GM18499 (cell line): ENCODE results near the gene CCDC102A.

Experiments used
- ATAC-seq: cut with Tn5 transposase; IDR thresholded peaks from one replicate; pipeline ENCODE4 v1.9.1; 2021; ENCODE audit warnings: moderate number of reproducible peaks; ENCODE audit not compliant: insufficient read depth, unreplicated experiment

Gene CCDC102A

DNA sequence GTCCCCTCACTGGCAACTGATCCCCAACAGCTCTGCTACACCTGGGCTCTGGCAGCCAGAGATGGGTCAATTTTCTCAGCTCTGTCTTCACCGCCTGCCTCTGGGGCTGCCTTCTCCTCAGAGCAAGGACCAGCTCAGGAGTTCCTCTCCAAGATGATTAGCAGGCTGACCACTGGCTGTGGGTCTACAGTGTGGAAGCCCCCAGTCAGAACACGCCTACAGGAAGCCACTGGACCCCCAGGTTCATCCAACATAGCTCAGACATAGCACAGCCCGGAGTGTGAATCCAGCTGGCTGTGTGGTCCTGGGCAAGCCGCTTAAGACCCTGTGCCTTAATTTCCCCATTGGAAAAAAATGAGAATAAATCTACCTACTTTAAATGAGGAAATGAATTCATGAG lies 55.0 kb downstream of the CCDC102A start:
- no peak for ATAC-seq

DNA sequence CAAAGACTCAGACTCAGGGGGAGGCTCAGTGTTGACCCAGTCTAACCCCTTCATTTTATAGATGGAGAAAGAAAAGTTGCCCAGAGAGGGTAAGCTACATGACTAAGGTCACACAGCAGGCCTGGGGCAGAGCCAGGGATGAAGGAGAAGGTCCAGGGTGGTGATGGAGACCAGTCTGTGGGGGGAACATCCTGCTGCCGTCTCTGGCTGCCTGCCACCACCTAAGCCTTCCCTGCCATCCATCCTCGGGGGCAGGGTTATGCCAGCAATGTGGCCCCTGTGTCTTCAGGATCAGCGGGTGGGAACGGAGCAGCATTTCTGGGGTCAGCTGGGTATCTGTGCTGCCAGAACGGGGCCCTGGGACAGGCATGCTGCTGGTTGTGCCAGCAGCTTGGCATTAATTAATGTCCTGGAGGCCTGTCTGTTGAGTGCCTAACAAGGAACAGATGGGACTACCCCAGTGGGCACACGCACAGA lies 55.6 kb downstream of the CCDC102A start:
- no peak for ATAC-seq

DNA sequence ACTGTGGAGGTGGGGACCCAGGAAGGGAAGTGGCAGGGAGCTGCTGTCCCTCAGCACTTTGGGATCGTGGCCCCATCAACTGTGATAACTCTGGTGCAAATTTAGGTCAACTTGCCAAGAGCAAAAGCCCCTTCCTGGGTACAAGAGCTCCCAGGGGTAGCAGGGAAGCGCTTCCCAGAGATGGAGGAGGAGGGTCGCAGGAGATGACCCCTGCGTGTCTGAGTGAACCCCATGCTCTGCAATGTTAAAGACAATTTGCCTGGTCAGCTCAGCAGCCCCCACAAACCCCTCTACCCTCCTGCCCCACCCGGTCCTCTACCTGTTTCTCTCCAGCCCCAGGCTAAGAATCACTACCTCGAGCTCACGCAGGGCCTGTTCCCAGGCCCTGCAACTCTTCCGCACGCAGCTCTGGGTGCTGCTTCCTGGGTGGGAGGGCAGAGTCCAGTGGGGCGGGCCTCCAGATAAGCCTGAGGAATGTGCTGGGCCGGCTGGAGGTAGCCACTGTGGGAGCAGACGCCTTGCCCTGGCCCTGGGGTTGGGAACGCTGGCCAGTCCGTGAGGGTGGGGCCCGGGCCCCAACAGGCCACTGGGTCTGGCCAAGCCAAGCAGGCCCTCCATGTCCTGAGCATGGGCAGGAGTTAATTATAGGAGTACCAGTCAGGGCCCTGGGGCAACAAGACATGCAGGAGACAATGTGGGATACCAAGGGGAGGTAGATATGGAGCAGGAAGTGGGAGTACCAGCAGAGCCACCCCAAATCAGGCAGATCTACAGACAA lies 56.2 kb downstream of the CCDC102A start:
- no peak for ATAC-seq

DNA sequence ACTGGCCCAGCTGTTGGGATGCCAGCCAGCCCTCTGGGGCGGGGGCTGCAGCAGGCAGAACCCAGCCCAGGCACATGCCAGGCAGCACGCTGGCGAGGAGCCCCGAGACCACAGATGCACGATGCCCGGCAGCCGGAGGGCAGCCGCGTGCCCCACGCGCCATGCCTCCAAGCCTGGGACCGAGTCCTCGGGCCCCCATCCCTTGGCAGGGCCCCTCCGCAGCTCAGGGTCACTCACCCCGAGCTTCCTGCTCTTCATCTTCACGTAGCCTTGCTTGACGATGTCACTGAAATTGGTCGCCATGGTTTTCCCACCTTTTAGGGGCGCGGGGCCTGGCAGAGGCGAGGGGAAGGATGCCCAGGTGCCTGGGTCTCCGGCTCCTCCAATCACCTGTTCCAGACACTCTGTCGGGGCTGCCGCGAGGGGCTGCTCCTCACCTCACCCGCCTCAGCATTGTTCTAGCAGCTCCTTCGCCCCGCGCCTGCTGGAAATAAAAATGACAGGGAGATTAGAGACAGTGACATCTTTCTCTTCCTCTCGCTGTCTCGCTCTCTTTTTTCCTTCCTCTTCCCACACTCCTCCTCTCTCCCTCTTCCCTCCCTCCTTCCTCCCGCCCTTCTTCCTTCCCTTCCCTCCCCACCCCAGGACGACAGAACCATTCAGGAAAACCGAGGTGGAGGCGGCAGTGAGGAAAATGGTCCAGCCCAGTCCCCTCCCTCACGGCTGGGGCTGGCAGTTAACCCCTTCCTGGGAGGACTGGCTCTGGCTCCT lies 57.0 kb downstream of the CCDC102A start:
- ATAC-seq, result no peak

DNA sequence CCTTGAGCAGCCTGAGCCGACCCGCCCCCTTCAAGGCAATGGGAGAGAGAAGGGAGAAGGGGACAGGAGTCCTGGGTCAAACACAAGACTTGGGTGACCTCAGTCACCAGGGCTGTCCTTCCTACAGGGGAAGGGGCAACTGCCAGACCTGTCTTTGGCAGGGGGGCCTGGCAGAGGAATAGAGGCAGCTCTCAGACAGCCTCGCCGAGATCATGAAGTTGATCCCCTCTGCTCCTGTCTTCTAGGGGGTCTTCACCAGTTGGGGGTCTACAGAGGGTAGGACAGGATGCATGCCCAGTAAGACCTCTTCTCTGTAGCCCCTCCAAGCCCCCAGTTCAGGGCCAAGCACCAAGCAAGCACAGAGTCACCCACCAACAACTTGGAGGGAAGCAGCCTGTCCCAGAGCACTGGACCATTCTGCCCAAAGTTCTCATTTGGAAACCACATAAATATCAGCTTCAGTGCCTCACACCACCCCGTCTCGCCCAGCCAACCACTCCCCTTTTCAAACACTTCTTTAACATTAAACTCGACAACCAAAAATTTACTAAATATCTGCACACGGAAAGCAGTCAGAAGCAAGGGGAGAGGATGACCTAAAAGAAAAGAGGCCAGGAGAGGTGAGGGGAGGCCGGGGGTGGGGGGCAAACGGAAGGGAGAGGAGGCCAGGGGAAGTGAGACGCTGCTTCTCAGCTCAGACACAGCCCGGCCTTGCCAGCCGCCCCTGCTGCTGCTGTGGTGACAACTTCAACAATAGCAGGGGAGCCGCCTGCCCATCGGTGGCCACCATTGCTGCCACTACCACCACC lies 57.8 kb downstream of the CCDC102A start:
- no peak for ATAC-seq

DNA sequence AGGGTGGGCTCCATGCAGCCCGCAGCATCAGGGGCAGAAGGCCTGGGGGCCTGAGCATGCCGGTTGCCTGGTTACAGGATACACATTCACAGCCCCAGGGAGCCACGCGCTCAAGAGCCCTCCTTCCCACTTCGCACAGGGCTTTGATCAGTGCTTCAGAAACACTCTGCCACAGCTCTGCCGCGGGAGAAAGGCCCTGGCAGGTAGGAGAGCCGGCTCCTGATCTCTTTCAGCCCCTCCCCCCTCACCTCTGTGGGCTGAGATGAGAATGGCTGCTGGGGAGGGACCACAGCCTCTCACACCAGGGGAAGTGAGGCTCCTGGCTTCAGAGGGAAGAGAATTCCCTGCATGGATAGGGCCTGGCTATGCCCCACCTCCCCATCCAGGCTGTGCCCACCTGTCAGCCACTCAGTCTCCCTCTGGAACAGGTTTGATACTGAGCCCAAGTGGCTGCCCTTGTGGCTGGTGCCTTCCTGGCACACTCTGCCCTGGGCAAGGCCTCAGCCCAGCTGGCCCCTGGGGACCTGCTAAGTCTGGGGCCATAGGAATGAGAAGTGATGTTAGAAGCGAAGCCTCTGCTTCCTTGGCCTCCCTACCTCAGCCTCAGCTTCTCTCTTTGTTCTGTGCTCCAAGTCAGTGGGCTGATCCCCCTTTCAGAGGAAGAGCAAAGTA lies 58.7 kb downstream of the CCDC102A start:
- no peak for ATAC-seq

DNA sequence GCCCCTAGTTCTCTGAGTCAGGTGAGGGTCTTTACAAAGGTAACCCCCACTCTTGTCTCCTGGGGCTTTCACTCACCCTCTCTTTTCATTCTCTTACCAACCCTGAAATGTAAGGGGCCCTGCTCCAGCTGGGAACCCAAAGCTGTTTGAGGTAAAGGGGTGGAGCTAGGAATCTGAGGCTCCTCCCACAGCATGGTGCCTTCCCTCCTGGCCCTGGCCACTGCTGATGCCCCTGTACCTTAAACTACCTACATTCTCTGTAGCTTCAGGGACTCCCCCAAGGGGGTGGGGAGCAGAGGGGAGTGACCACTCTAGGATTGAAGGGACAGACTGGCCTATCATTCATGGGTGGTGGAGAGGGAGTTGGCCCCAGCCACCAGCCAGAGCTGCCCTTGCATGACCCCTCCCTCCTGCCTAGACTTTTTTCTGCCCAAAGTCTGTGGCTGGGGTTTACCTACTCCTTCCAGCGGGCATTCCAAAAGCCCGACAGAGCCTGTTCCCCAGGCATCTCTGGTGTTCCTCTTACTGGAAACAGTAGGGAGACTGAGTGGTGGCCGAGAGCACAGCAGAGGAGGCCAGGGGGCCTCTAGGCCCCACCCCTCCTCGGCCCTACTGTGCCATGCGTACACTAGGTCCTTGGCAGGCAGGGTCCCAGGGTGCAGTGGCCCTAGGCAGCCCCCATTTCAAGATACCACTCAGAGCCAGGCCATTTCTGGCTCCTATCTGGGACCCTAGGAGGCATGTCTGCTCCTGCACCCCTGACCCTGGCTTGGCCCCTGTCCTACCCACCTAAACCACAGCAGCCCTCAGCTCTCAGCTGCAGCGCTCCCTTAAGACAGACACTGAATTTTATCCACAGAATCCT lies 59.6 kb downstream of the CCDC102A start:
- ATAC-seq, result no peak

DNA sequence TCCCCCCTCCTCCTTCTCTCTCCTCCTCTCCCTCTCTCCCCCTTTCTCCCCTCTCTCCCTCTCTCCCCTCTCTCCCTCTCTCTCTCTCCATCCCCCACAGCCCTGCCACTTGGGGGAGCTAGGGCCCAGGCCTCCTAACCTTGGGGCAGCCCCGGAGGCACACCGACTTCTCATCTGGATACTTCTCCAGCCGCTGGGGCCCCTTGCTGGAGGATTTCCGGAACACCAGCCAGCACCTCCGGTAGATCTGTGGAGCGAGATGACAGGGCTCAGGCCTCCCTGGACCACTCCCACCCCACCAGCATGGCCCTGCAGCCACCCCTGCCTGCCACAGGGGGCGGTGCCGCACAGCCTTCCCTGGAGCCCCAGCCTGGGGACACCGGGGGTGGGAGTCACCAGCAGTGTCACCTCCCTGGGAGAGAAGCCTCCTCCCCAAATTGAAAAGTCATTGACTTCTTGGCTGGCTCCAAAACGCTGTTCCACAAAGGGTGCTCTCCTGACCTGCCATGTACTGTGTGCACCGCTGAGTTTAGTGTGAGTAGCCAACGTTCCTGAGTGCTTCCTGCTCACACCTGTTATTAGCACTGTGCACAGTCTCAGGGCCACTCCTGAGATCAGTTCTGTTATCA lies 60.5 kb downstream of the CCDC102A start:
- peak; percentile 81 for ATAC-seq

DNA sequence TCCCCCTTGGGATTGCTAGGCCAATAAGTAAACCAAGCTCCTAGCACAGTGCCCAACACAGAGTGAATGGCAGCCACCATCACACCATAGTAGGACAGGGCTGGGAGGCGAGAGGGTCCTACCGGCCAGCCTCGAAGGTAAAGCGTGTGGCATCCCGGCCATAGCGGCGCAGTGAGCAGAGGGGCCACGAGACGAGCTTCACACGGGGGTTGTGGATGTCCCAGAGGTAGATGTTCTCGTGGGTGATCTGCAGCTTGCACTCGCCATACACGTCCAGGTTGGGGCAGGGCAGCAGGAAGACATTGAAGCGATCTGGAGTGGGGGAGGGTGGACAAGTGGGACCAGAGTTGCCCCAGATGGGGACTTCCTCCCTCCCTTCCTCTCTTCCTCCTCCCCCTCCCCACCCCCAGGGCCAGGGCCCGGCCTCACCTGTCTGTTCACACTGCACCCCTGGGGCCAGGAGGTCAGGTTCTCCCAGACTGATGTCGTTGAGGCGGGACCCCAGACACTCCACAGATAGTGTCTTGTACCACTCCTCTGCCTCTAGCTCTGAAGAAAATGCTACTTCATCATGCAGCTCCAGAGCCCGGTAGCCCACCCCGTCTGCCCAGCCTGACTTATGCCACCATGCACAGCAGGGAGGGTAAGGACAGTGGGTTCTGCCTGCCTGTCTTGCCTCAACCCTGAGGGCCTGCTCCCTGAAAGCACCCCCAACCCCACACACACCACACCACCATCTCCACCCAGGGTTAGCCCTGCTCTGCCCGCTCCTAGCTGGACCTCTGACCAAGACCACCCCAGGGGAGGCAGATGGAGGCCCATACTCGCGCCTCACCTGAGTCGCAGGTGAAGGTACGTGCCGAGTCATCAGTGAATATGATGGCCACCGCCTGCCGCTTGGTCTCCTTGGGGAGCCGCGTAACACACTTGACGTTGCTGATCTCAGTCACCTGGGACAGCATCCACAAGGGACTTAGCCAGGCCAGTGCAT lies 61.4 kb downstream of the CCDC102A start:
- no peak for ATAC-seq

DNA sequence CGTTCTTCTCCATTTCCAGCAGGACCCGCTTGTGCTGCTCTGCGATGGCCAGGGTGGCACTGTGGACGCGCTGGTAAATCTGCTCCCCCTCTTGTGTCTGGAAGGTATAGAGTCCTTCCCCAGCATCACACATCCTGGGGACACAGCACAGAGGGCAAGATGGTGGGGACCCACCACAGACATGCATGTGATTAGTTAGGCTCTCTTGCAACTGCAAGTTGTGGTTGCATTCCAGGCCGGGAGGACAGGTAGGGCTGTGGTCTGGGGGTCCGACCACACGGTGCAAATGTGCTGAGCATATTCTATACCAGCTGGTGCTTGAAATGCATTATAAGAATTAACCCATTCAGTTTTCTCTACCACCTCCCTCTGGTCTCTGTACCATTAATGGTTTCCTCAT lies 62.5 kb downstream of the CCDC102A start:
- ATAC-seq, result no peak

DNA sequence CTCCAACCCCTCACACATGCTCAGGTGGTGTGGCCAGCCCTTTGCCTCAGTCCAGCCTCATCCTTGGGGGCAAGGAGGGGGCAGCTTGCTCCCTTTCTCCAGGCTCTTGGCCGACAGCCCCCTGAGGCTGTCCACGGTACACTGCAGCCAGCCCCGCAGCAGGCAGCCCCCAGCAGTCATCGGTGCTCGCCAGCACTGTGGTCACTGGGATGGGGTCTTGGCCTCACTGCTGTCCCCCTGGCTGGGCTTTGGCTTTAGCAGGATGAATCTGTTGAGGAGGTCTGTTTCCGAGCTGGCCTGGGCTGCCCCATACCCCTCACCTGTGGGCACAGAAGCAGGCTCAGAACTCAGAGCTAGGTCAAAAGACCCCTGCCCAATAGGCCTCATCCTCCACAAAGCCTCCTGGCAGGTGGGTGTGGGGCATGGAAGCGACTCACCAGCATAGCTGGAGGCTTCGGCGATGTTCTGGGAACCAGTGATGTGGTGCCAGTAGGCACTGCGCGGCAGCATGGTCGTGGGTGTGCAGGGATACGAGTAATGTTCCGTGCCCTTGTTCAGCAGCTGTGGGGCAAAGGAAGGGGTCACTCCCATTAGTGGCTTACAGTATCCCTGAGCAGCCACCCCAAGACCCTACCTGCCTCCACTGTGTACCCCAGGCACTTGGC lies 63.1 kb downstream of the CCDC102A start:
- no peak for ATAC-seq

DNA sequence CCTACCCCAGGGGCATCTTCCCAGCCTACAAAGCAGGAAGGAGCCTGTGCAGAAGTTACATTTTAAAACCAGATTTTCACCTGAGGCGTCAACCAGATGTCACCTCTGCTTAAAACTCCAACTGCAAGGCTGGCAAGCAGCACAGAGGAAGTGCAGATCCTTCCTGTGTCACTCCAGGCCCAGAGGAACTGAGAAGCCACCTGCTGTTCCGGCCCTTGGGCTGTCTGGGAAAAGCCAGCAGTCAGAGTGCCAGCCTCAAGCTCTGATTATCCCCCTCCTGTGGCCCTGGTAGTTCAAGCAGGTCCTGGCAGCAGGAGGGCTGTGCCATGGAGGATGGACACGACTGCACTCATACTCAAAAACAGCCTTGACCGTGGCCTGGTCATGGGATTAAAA lies 63.7 kb downstream of the CCDC102A start:
- ATAC-seq, result no peak

DNA sequence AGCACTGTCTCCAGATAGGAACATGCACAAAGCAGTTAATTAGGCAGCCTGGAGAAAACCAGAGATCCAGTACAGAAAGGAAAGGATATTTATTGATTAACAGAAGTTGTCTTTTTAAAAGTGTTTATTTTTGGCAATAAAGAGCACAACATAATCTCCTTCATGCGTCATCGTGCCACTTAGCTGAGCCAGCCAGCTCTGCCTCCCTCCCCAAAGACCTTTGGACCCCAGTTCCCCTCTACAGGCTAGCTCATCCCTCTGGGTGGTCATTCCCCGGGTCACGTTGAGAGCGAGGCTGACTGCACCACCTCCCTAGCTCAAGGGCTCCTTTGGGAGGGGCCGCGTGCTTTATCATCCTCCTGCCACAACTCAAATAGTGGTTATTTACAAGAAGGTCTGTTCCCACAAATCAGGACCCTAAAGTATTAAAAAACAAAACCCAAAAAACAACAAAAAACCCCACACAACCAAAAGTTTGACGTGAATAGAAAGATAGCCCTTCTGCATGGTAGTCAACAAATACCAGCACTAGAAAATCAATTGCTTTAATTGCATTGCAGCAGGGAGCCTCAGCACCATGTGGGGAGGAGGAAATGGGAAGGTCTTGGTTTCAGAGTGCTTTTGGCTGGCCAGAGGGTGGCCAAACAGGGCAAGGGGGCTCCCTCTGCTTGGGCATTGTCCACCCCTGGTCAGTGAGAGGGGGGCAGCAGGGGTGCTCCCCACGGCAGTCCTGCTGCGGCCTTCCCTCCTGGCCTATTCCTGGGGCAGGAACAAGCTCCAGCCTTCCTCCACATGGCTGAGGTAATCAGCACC lies 64.3 kb downstream of the CCDC102A start:
- ATAC-seq, result no peak

DNA sequence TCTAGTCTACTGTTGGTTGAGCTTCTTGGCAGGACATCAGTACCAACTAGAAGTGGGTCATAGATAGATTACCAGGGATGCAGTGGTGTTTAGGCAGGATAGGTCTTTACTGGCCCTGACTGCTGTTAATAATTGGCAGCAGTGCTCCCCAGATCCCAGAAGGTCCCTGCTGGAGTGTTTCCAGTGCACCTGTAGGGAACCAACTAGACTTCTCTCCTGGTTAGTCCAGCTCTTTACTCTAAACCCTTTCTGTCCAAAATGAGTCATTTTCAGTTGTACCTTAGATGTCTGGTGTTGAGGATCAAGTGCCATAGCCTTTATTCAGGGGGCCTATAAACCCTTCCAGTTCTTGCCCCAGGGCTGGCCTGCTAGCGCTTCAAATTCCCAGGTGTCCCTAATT lies 65.2 kb downstream of the CCDC102A start:
- ATAC-seq, result no peak

DNA sequence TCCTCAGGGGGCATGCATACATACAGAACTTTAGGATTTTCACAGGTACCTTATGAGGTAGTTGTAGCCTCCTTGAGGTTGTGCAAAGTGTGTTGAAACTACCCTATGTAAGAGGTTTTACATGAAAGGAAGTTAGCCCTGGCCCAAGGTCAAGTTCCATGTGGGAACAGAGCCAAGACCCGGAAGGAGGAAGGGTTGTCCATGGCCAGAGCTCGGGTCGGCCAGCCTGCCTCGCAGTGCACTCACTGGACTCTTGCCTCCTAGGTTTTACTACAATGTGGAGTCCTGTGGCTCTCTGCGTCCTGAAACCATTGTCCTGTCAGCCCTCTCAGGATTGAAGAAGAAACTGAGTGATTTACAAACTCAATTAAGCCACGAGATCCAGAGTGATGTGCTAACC lies 65.7 kb downstream of the CCDC102A start:
- no peak for ATAC-seq

DNA sequence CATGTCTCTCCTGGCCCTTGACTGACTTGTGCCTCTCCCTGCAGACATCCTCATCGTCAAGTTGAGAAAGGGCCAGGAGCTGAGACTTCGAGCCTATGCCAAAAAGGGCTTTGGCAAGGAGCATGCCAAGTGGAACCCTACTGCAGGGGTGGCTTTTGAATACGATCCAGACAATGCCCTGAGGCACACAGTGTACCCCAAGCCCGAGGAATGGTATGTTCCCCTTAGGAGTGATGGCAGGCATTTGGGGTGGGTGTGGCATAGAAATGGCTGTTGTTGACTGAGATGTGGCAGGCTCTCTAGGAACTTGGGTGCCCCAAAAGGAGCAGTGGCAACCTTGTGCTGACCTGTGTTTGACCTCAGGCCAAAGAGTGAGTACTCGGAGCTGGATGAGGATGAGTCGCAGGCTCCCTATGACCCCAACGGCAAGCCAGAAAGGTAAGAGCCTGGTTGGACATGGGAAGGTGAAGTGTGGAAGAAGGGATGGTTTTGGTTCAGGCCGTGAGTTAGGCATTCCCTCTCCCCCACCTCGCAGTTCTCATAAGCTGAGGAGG lies 66.4 kb downstream of the CCDC102A start:
- ATAC-seq, result no peak
